GM12878 (cell line): ENCODE results near the gene RAD51B. TPM values are rescaled to one million over a fixed set of nuclear protein-coding genes. Genes with fewer than 3 reads are reported as not detected.

ENCODE experiments used
- ATAC-seq: fragments of 200-7000 bp; cut with Tn5 transposase; 3 replicates; pipeline ENCODE4 v1.9.1; 2020; ENCODE audit warnings: mild to moderate bottlenecking, moderate library complexity
- BruUV-seq: library from RNA; stranded (reverse); fragments of 400-500 nt; replicated peaks from 2 replicates; lab custom pipeline; 2021; lab: Mats Ljungman, UMichigan
- CTCF ChIA-PET: fragments of 300-600 bp; sonication (Branson Sonifier 250); formaldehyde crosslinking; extraction: SDS; loops from one replicate; lab custom pipeline; 2021; ENCODE audit warnings: inconsistent platforms; lab: Yijun Ruan, JAX
- POLR2A ChIA-PET: fragments of 350-600 bp; formaldehyde crosslinking; extraction: SDS; loops from one replicate; lab custom pipeline; 2021; ENCODE audit warnings: inconsistent platforms; lab: Charles Lee
- RAD21 ChIA-PET: fragments of 300-600 bp; sonication (Branson Sonifier 250); formaldehyde crosslinking; loops from one replicate; lab custom pipeline; 2023; ENCODE audit warnings: antibody characterized with exemption; ENCODE audit not compliant: unreplicated experiment; lab: Charles Lee
- SMC1A ChIA-PET: fragments of 300-600 bp; sonication (Branson Sonifier 250); formaldehyde crosslinking; loops from one replicate; lab custom pipeline; 2023; ENCODE audit not compliant: unreplicated experiment, uncharacterized antibody; lab: Charles Lee
- DNase-seq: peaks from one replicate; pipeline ENCODE4 v3.0.0-alpha.2; 2011; ENCODE audit warnings: low read depth, low spot score
- FAIRE-seq: peaks from 3 replicates; lab custom pipeline; 2011; peaks lifted over from hg19 to GRCh38; lab: Jason Lieb, UNC
- H2AFZ ChIP-seq: 2 replicates; pipeline ENCODE4 v1.6.0; 2011; ENCODE audit warnings: low read depth, low read length, control low read depth; ENCODE audit not compliant: control insufficient read depth
- H3K27ac ChIP-seq: 2 replicates; pipeline ENCODE4 v1.5.1; 2011; ENCODE audit warnings: control low read depth; ENCODE audit not compliant: control insufficient read depth, insufficient read depth
- H3K27me3 ChIP-seq, 2 experiments: replicated peaks in 1 of 2; 2 replicates each; pipeline versions ENCODE4 v1.6.0 to v1.6.1; 2011; ENCODE audit warnings: low read length in 1 of 2; ENCODE audit not compliant: control insufficient read depth in 2 of 2, insufficient read depth in 2 of 2
- H3K36me3 ChIP-seq, 2 experiments: 2 replicates each; pipeline ENCODE4 v1.5.1; 2011; ENCODE audit warnings: low read length in 1 of 2; ENCODE audit not compliant: control insufficient read depth in 2 of 2, insufficient read depth in 2 of 2
- H3K4me1 ChIP-seq: 2 replicates; pipeline ENCODE4 v1.6.1; 2011; ENCODE audit warnings: mild to moderate bottlenecking, low read length, moderate library complexity, mixed read lengths; ENCODE audit not compliant: control insufficient read depth, insufficient read depth
- H3K4me2 ChIP-seq: 2 replicates; pipeline ENCODE4 v1.6.0; 2011; ENCODE audit warnings: control low read depth; ENCODE audit not compliant: control insufficient read depth, insufficient read depth
- H3K4me3 ChIP-seq: fragments of 200-600 bp; sonication (generic); 2 replicates; pipeline ENCODE4 v1.5.1; 2016
- H3K79me2 ChIP-seq: 2 replicates; pipeline ENCODE4 v1.6.0; 2011; ENCODE audit warnings: low read length; ENCODE audit not compliant: control insufficient read depth, insufficient read depth
- H3K9ac ChIP-seq: 2 replicates; pipeline ENCODE4 v1.8.0; 2011; ENCODE audit warnings: low read length, control low read depth, mixed read lengths; ENCODE audit not compliant: control insufficient read depth, insufficient read depth
- H3K9me3 ChIP-seq: replicated peaks from 3 replicates; pipeline ENCODE4 v1.5.1; 2011; ENCODE audit warnings: mild to moderate bottlenecking, low read length; ENCODE audit not compliant: control insufficient read depth, insufficient read depth
- H4K20me1 ChIP-seq: 2 replicates; pipeline ENCODE4 v1.6.0; 2011; ENCODE audit not compliant: control insufficient read depth, insufficient read depth
- EGR1 ChIP-seq, 2 experiments: IDR thresholded peaks; 1 replicate in 1 of 2; 2 replicates in 1 of 2; pipeline ENCODE4 v1.6.1; 2011 to 2012; ENCODE audit warnings: low read depth in 2 of 2, low read length in 2 of 2, borderline replicate concordance in 1 of 2, mild to moderate bottlenecking in 1 of 2, moderate library complexity in 1 of 2
- JUNB ChIP-seq: IDR thresholded peaks from 2 replicates; pipeline ENCODE4 v1.6.1; 2016; ENCODE audit warnings: antibody characterized with exemption, mild to moderate bottlenecking
- NFYB ChIP-seq: IDR thresholded peaks from 2 replicates; pipeline ENCODE4 v1.6.1; 2011; ENCODE audit warnings: low read depth, mild to moderate bottlenecking, low read length, improper control_type of control experiment, moderate library complexity; ENCODE audit not compliant: insufficient read depth
- TCF12 ChIP-seq: IDR thresholded peaks from 2 replicates; pipeline ENCODE4 v1.6.1; 2011; ENCODE audit warnings: low read depth, mild to moderate bottlenecking, low read length
- ZNF217 ChIP-seq: fragments of 450-650 bp; IDR thresholded peaks from 2 replicates; pipeline ENCODE4 v1.6.1; 2017; ENCODE audit warnings: antibody characterized with exemption, mild to moderate bottlenecking
- ZNF622 ChIP-seq: fragments of 450-650 bp; IDR thresholded peaks from 2 replicates; pipeline ENCODE4 v1.6.1; 2017; ENCODE audit warnings: mild to moderate bottlenecking, inconsistent platforms
- WGBS: methylation state at CpG from one replicate; pipeline ENCODE4 v1.1.6; 2016; ENCODE audit warnings: low lambda C conversion rate; ENCODE audit not compliant: insufficient replicate concordance, insufficient coverage; ENCODE audit errors: missing lambda C conversion rate; 5-methylcytosine and 5-hydroxymethylcytosine counted together
- in situ Hi-C: fragments of 300-500 bp; cut with MboI; formaldehyde crosslinking; loops from 9 replicates; pipeline ENCODE4 v1.14.3; 2018; ENCODE audit warnings: mixed read lengths
- intact Hi-C: fragments of 100-400 bp; cut with micrococcal nuclease; formaldehyde crosslinking; loops from one replicate; pipeline ENCODE4 v1.14.2; 2022; ENCODE audit not compliant: unreplicated experiment
- polyA plus RNA-seq, 11 experiments: library from polyadenylated mRNA; depleted of rRNA in 4 of 11; unstranded in 6 of 11; stranded (reverse) in 5 of 11; fragments of >200 nt; fragmentation: Nextera tagmentation in 4 of 11; fragmentation: Illumina TruSeq in 1 of 11; extraction: Ambion mirVana in 4 of 11; extraction: Trizol in 1 of 11; gene quantifications; 1 replicate in 1 of 11; 2 replicates in 10 of 11; pipeline versions ENCODE4 v1.2.1 to v1.2.3, GENCODE V29; 2011 to 2016; ENCODE audit warnings: inconsistent platforms in 2 of 11, missing spikeins in 2 of 11, low read depth in 1 of 11
- total RNA-seq, 4 experiments: library from RNA; depleted of rRNA in 3 of 4; stranded (reverse); fragments of >200 nt in 3 of 4; fragmentation: Illumina TruSeq in 1 of 4; extraction: Trizol in 1 of 4; gene quantifications; 2 replicates each; pipeline versions ENCODE4 v1.2.1 to v1.2.3, GENCODE V29; 2013 to 2021
- TF ChIP-seq, protein P1 (sequence below): fragments of 450-650 bp; formaldehyde crosslinking; IDR thresholded peaks from 2 replicates; pipeline ENCODE4 v1.4.0; 2022; ENCODE audit warnings: mild to moderate bottlenecking, moderate library complexity
- TF ChIP-seq, protein P2 (sequence below): fragments of 450-650 bp; IDR thresholded peaks from 2 replicates; pipeline ENCODE4 v1.6.1; 2017; ENCODE audit warnings: antibody characterized with exemption, mild to moderate bottlenecking, moderate library complexity

The RAD51B gene
- total and polyA plus RNA-seq, 10 of the 15 experiments (the other 5 are each of a cell fraction or from before 2014, with no cell fraction given): 9.8 to 26.8 (median 21.3) TPM

DNA sequence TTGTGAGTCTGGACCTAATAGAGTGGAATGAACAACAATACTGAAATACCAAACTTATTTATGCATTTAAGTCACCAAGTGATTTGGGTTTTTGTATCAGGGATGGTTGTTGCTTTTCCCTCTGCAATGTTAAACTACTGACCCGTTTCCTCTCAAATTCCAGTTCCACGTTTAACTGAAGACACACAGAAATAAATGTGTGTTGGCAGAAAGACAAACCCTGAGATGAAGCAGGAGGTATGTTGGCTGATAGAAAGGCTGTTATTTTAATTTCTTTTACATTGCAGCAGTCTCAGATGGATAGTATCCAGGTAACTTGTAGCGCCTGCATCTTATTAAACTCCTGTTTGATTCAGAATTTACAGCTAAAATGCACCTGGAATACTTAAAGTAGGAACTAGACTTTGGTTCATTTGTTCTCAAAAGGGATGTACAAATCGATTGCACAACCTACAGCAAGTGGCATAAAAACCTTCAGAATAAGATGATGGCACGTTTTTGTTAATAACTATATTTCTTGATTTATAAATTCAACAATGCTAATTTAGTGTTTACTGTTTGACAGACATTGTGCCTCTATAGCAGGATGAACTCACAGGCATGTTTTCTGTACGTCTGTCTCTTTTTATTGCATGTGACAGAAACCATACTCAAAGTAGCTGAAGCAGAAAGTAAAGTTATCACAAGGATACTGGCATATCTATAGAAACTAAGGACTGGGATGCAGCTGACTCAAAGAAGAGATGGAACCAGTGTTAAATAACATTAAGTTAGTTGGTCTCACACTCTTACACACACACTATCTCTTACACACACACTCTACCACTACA is 567.6 kb downstream of the RAD51B start:
- TF ChIP-seq NFYB (no peak), TCF12 (no peak)
- ChIA-PET SMC1A (interaction anchor here (1.2 to 2.3 kb wide), 6 partner anchors 10 to 393 kb away, joined by 3 to 8 read pairs (median 4); no protein-coding TSS in a partner anchor), CTCF (interaction anchor here (0.6 to 1.3 kb wide), 2 partner anchors 14 to 22 kb away, joined by 3 to 4 read pairs; no protein-coding TSS in a partner anchor), RAD21 (no interaction called here), POLR2A (interaction anchor here (1.7 kb wide), 1 partner anchor 12 kb away, joined by 4 read pairs; no protein-coding TSS in a partner anchor)
- Histone ChIP-seq H3K4me3 (no peak overlapping the region), H3K9me3 (no peaks in the 10 kb centered on the region), H3K9ac (no peak overlapping the region), H3K36me3 (no peaks in the 10 kb centered on the region), H3K4me1 (peaks cover 18% of the 10 kb centered on the region), H3K27ac (no peak overlapping the region), H3K27me3 (no peaks in the 10 kb centered on the region), H4K20me1 (no peaks in the 10 kb centered on the region), H3K4me2 (no peak overlapping the region), H3K79me2 (peaks cover 7% of the 10 kb centered on the region), H2AFZ (no peak overlapping the region)
- DNase-seq (no peak), FAIRE-seq (no peak), ATAC-seq (no peak)
- intact Hi-C loops: no loop called here
- in situ Hi-C loops: no loop called here
- BruUV-seq: no TSS peak
- WGBS: 54% methylated on average over 6 of the region's 6 CpGs

DNA sequence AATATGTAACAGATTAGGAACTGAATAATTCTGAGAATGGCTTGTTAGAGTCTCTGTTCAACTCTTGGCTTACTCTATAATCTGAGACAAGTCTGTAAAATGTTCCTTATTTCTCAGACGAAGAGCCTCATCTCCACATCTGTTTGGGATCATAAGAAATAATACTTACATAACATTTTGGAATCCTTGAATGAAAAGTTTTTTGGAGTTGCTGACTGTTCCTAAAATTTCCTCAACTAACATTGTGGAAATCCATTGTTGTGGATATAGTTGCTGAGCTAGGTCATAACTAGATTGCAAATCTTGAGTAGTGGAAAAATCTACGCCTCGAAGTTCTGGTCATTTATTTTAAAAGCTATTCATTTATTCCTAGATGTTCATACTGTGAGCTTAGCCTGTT is 570.4 kb downstream of the RAD51B start:
- H3K9ac ChIP-seq: no peak overlapping the region
- 88% methylated on average over 3 of the region's 3 CpGs for WGBS
- ChIA-PET RAD21 (no interaction called here), CTCF (interaction anchor here (2.6 kb wide), 1 partner anchor 11 kb away, joined by 12 read pairs; no protein-coding TSS in a partner anchor), SMC1A (interaction anchor here (0.8 to 4.3 kb wide), 5 partner anchors 9 to 142 kb away, joined by 3 to 23 read pairs (median 3); no protein-coding TSS in a partner anchor), POLR2A (no interaction called here)
- in situ Hi-C loops: no loop called here
- H3K9me3 ChIP-seq: no peaks in the 10 kb centered on the region
- intact Hi-C loops: no loop called here
- no peak for FAIRE-seq
- DNase-seq: no peak
- H3K4me1 ChIP-seq: peaks cover 15% of the 10 kb centered on the region
- no peaks in the 10 kb centered on the region for H3K79me2 ChIP-seq
- no peak overlapping the region for H2AFZ ChIP-seq
- BruUV-seq: no TSS peak
- H3K27ac ChIP-seq: no peak overlapping the region
- no peak for ATAC-seq
- no peak overlapping the region for H3K4me2 ChIP-seq
- H4K20me1 ChIP-seq: no peaks in the 10 kb centered on the region
- H3K27me3 ChIP-seq: no peaks in the 10 kb centered on the region
- no peaks in the 10 kb centered on the region for H3K36me3 ChIP-seq
- H3K4me3 ChIP-seq: no peak overlapping the region
- TF ChIP-seq EGR1 (IDR thresholded peaks at IDR 0.05; ENCODE audit: borderline replicate concordance in 1 of 2, low read depth in 2 of 2, low read length in 2 of 2) (no peak), ZNF217 (no peak), JUNB (no peak), ZNF622 (no peak)
- TF ChIP-seq, protein P1, sequence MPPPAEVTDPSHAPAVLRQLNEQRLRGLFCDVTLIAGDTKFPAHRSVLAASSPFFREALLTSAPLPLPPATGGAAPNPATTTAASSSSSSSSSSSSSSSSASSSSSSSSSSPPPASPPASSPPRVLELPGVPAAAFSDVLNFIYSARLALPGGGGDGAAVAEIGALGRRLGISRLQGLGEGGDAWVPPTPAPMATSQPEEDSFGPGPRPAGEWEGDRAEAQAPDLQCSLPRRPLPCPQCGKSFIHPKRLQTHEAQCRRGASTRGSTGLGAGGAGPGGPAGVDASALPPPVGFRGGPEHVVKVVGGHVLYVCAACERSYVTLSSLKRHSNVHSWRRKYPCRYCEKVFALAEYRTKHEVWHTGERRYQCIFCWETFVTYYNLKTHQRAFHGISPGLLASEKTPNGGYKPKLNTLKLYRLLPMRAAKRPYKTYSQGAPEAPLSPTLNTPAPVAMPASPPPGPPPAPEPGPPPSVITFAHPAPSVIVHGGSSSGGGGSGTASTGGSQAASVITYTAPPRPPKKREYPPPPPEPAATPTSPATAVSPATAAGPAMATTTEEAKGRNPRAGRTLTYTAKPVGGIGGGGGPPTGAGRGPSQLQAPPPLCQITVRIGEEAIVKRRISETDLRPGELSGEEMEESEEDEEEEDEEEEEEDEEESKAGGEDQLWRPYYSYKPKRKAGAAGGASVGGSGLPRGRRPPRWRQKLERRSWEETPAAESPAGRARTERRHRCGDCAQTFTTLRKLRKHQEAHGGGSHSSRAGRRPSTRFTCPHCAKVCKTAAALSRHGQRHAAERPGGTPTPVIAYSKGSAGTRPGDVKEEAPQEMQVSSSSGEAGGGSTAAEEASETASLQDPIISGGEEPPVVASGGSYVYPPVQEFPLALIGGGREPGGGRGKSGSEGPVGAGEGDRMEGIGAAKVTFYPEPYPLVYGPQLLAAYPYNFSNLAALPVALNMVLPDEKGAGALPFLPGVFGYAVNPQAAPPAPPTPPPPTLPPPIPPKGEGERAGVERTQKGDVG (CRISPR knock-in tag): no peak
- TF ChIP-seq, protein P2, sequence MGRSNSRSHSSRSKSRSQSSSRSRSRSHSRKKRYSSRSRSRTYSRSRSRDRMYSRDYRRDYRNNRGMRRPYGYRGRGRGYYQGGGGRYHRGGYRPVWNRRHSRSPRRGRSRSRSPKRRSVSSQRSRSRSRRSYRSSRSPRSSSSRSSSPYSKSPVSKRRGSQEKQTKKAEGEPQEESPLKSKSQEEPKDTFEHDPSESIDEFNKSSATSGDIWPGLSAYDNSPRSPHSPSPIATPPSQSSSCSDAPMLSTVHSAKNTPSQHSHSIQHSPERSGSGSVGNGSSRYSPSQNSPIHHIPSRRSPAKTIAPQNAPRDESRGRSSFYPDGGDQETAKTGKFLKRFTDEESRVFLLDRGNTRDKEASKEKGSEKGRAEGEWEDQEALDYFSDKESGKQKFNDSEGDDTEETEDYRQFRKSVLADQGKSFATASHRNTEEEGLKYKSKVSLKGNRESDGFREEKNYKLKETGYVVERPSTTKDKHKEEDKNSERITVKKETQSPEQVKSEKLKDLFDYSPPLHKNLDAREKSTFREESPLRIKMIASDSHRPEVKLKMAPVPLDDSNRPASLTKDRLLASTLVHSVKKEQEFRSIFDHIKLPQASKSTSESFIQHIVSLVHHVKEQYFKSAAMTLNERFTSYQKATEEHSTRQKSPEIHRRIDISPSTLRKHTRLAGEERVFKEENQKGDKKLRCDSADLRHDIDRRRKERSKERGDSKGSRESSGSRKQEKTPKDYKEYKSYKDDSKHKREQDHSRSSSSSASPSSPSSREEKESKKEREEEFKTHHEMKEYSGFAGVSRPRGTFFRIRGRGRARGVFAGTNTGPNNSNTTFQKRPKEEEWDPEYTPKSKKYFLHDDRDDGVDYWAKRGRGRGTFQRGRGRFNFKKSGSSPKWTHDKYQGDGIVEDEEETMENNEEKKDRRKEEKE: no peak
